Nucleus accumbens (tissue), 56 donors: ENCODE data around the gene GBP7.
"Not testable (repeated sequence)": the region's sequence is repeated elsewhere in the genome, so short reads cannot be mapped to it uniquely, and the experiment has no call there.

Experiments
- DNase-seq, 56 donors: peaks; one replicate each; lab custom pipeline; 2025; lab: John Stamatoyannopoulos, UW

Gene GBP7

GRCh38 chr1:89175601-89176256, at the start of gene GBP7:
Gene GBP7, minus strand, starts transcription at chr1:89176003. Its CDS starts 4,068 bp downstream, at chr1:89171935.
- no peak for DNase-seq

GRCh38 chr1:89221341-89221740, 45.5 kb upstream of the GBP7 start:
- DNase-seq = no peak

GRCh38 chr1:89219851-89220250, 44.0 kb upstream of the GBP7 start:
- not testable (repeated sequence) for DNase-seq

GRCh38 chr1:89218941-89219340, 43.1 kb upstream of the GBP7 start:
- not testable (repeated sequence) for DNase-seq

- DNase-seq = no peak
Measured at GRCh38 chr1:89213347-89213746, 37.5 kb upstream of the GBP7 start.

GRCh38 chr1:89211035-89211634, 35.3 kb upstream of the GBP7 start:
- no peak for DNase-seq

GRCh38 chr1:89206373-89206772, 30.6 kb upstream of the GBP7 start:
- no peak for DNase-seq

- no peak for DNase-seq
Measured at GRCh38 chr1:89203166-89203565, 27.4 kb upstream of the GBP7 start.

GRCh38 chr1:89201106-89201794, 25.4 kb upstream of the GBP7 start:
- DNase-seq = no peak

GRCh38 chr1:89200663-89201062, 24.9 kb upstream of the GBP7 start:
- no peak for DNase-seq

GRCh38 chr1:89199525-89200031, 23.8 kb upstream of the GBP7 start:
- no peak for DNase-seq

GRCh38 chr1:89198491-89199072, 22.8 kb upstream of the GBP7 start, which contains the start of gene GBP4:
Gene GBP4, minus strand, starts transcription at chr1:89198942. Its CDS starts 108 bp downstream, at chr1:89198834.
- peak in 5 of 56 donors; percentile 1 to 16 (median 3) for DNase-seq

GRCh38 chr1:89198081-89198480, 22.3 kb upstream of the GBP7 start:
- DNase-seq = no peak

GRCh38 chr1:89195476-89195875, 19.7 kb upstream of the GBP7 start:
- DNase-seq = no peak

- DNase-seq = no peak
Measured at GRCh38 chr1:89191314-89191713, 15.5 kb upstream of the GBP7 start.

GRCh38 chr1:89190017-89190416, 14.2 kb upstream of the GBP7 start:
- DNase-seq = no peak

GRCh38 chr1:89179343-89179742, 3.5 kb upstream of the GBP7 start:
- DNase-seq = no peak

- no peak for DNase-seq
Measured at GRCh38 chr1:89176971-89177370, 1.2 kb upstream of the GBP7 start.

- DNase-seq = no peak
Measured at GRCh38 chr1:89174491-89174890, 1.3 kb downstream of the GBP7 start.

- DNase-seq = no peak
Measured at GRCh38 chr1:89172468-89173143, 3.2 kb downstream of the GBP7 start.

- DNase-seq = no peak
Measured at GRCh38 chr1:89171067-89171438, 4.8 kb downstream of the GBP7 start.
